Activated CD4-positive, alpha-beta T cell treated with anti-CD3 and anti-CD28 coated beads for 1 hour (primary cell): ENCODE data around the gene RMI1.
"Not testable (repeated sequence)": the region's sequence is repeated elsewhere in the genome, so short reads cannot be mapped to it uniquely, and the experiment has no call there.

ENCODE experiments used
- DNase-seq: peaks from one replicate; pipeline ENCODE4 v3.0.0-alpha.2; 2020

RMI1 gene

DNA sequence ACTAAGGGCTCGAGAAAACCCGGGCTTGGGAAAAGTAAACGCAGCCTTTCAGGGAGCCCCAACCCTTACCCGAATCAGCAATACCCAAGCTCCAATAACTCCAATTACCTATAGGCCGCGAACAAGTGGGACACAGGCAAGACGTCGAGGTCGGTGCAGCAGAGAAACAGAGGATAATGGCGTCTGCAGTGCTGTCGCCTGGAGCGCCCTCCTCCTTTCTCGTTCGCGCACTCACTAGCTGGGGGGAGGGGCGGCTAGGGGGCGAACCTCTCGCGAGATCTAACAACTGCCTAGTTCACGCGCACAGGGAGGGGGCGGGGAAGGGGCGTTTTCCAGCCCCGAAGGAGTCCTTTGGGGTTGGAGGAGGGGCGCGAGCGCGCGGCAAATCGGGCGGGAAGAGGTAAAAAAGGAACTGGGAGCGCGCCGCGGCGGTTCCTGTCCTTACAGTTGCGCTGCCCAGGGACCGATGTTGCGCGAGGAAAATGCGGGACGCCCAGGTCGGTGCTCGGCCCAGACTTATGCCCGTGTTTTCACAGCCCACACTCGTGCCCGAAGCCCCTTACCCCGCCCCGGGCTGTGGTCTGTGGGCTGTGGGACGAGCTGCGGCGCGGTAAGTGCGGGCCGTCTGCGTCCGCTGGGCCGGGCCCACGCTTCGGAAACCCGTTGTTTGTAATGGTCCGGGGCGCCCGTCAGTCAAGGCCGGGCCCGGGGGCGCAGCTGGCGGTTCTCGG, at the start of gene RMI1:
TSS of gene RMI1 (plus strand) at position 411 of the 731 bp plus-strand sequence. CDS start 20,182 bp downstream, outside the sequence.
- peak; percentile 98 for DNase-seq

DNA sequence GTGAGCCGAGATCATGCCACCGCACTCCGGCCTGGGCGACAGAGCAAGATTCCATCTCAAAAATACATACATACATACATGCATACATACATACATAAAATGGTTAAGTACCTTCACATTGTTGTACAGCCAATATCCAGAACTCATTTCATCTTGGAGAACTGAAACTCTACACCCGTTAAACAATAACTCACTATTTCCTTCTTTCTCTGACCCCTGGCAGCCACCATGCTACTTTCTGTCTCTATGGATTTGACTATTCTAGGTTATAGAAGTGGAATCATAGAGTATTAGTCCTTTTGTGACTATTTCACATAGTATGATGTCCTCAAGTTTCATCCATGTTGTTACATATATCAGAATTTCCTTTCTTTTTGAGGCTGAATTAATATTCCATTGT, 49.7 kb upstream of the RMI1 start:
- DNase-seq = no peak

DNA sequence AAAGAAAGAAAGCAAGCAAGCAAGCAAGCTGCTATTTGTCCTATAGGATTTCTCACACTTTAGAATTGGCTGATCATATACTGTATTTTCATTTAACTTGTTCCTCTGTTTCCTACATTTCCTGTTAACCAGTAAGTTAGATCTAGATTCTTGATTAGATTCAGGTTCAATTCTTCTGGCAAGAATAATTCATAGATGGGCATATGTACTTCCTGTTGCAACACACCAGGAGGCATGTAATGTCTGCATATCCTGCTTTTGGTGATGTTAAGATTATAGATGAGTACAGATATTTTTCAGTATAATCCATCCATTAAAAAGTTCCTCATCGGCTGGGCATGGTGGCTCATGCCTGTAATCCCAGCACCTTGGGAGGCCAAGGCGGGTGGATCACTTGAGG, 48.6 kb upstream of the RMI1 start:
- no peak for DNase-seq

DNA sequence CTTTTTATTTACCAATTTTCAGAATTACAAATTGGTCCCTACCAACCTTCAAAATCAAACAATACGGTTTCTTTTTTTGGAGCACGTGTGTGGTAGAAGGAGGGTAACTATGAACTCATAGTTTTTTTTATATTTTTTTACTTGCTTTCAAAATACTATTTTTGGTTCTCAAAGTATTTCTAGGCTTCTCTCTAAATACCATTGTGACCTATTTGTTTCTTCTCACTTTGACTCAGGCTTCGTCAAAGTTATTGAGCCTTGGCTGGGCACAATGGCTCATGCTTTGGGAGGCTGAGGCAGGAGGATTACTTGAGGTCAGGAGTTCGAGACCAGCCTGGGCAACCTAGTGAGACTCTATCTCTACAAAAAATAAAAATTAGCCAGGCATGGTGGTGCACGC, 47.8 kb upstream of the RMI1 start:
- DNase-seq = no peak

- DNase-seq = no peak
These were observed 46.8 kb upstream of the RMI1 start for GRCh38 chr9:83933790-83934189.

DNA sequence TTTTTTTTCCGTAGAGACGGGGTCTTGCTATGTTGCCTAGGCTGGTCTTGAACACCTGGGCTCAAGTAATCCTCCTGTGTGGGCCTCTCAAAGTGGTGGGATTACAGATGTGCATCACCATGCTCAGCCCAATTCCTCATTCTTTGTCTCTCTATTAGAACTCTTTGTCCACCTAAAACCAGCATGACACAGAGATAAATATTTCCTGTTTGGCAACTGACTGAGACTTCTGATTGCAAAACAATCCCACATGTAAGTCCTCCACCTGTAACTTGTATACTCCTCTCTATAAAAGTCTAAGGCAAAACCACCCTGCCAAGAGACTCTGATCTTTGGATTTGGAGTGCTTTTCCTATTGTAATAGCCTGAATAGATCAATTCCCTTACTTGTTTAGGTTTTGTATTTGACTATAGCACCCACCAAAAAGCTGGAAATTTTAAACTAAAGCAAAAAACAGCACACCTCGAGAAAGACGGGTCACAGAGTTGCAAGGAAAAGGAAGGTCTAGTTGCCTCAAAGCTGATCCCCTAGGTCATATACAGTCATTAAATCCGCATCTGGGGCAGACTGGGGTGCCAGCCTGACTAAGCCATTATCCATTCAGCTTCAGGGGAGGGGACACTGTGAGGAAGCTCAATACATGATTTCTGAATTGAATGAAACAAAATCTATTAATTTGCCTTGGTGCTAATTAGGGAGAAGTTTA, 45.9 kb upstream of the RMI1 start:
- no peak for DNase-seq

DNA sequence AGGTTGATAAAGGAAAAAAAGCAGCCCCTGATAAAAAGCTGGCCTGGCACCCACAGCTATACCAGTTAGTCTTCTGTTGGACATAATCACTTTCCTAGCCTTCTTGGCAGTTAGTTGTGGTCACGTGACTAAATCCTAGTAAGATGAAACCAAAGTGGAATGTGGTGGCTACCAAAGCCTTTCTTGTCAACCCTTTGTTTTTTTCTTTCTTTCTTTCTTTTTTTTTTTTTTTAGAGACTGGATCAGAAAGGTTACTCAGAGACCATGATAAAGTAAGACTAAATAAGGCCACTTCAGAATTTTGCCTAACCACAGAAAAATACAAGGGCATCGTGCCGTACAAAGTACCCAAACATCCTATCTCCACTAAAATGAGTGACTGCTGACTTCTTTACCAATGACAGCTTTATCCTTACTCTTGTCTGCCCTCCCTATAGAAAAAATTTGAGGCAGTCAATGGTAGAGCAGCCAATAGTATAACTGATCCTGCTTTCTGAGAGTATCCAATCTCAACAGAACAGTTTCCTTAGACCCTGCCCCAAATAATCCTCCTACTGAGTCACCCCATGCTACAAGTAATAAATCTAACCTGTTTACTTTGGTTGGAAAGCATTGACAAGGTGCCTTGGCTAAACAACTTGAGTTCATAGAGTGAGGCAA, 45.2 kb upstream of the RMI1 start:
- no peak for DNase-seq

DNA sequence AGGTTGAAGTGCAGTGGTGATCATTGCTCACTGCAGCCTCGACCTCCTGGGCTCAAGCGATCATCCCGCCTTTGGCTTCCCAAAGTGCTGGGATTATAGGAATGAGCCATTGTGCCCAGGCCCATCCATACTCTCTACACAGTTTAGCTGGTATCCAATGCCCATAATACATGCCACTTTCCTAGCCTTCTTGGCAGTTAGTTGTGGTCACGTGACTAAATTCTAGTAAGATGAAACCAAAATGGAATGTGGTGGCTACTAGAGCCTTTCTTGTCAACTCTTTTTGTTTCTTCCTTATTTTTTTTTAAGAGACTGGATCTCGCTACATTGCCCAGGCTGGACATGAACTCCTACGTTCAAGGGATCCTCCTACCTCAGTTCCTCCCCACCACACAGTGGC, 44.1 kb upstream of the RMI1 start:
- DNase-seq = no peak

DNA sequence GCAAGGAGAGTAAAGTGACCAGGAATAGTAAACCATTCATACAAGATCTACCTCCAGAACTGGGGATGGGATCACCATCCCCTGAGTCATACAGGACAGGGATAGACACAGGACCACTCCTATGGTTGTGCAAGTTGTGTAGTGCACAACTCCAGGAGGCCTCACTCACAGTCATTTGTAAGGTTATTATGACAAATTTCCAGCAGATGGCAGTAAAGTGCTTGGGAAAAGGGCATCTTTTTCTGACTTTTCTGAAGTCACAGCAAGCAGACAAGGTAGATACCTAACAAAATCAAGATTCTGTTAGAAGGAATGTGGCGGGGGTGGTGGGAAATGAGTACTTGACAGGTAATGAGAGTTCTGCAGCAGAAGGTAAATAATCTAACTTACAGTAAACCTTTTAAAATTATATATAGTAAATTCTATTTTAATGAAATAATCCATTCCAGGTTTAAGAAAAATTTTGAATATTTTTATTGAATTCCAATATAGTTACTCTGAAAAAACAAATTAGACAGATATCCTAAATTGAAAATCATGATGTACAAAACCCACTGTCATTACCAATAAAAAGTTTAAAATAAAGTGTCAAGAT, 42.6 kb upstream of the RMI1 start:
- DNase-seq = no peak

DNA sequence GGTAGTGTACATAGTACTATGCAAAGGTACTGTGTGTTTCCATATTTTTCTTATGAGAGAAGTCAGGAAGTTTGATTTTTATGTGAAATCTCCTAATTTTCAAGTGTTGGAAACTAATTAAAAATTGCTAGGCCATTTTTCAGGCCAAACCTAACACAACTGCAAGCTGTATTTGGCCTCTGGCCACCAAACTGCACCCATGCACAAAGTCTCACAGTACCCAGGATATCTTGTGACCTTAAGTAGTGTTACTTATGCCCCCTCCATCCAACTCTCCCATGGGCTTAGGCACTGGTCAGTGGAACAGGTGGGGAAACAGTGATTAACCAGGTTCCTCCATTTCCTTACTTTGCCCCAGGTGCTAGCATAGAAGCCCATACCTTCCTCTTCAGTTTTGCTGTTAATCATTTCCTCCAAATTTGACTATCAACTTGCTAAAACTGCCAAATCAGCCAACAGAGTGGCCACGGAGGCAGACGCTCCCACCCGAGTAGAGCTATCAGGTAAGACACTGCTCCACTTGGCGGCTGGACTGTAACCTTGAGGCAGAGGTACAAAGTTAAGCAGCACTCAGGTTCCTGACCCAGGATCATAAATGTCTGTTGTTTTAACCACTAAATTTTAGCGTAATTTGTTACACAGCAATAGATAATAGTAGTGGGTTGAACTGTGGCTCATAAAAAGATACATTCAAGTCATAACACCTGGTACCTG, 39.9 kb upstream of the RMI1 start:
- DNase-seq = no peak

DNA sequence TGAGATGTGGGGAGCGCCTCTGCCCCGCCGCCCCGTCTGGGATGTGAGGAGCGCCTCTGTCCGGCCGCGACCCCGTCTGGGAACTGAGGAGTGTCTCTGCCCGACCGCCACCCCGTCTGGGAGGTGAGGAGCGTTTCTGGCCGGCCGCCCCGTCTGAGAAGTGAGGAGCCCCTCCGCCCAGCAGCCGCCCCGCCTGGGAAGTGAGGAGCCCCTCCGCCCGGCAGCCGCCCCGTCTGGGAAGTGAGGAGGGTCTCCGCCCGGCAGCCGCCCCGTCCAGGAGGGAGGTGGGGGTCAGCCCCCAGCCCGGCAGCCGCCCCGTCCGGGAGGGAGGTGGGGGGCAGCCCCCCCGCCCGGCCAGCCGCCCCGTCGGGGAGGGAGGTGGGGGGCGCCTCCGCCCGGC, 32.5 kb upstream of the RMI1 start:
- DNase-seq = not testable (repeated sequence)

DNA sequence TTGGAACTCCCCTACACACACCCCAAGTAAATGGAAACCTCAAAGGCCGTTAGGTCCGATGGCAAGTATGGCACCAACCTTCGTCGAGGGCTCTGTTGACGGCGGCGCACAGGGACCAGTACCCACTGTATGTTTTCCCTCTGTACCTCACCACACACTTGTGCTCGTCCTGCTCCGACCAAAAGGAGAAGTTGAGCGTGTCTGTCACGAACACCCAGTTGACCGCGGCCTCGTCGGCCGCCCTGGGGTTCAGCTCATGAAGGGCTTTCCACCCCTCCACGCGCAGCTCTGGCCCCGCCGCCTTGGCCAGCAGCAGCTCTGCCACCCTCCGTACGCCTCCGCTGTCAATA, 24.5 kb upstream of the RMI1 start:
- no peak for DNase-seq

- peak; percentile 28 for DNase-seq
These were observed 24.0 kb upstream of the RMI1 start for GRCh38 chr9:83956436-83957247.

DNA sequence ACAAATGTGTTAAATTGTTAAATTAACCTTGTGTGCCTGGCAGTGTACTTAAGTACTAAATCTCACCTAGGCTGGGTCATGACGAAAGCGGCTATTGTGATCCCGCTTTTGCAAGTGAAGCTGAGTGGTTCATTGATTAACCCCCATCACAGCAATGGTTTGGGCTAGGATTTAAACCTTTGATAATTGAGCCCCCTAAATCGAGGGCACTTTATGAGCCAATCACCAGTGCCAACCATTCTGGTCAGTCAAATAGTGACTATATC, 23.4 kb upstream of the RMI1 start:
- DNase-seq = no peak

GRCh38 chr9:83959061-83959460, 21.5 kb upstream of the RMI1 start:
- no peak for DNase-seq

DNA sequence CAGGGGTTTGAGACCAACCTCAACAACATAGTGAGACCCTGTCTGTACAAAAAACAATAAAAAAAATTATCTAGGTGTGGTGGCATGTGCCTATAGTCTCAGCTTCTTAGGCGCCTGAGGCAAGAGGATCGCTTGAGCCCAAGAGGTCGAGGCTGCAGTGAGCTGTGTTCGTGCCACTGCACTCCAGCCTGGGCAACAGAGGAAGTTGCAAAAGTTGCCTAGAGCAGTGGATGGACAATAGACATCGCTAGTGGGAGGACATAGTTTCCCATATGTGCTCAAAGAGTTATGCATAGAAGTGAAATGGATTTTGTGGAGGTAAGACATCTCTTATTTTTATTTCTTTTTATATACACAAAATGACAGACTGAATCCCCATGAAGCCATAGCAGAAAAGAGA, 19.6 kb upstream of the RMI1 start:
- no peak for DNase-seq

DNA sequence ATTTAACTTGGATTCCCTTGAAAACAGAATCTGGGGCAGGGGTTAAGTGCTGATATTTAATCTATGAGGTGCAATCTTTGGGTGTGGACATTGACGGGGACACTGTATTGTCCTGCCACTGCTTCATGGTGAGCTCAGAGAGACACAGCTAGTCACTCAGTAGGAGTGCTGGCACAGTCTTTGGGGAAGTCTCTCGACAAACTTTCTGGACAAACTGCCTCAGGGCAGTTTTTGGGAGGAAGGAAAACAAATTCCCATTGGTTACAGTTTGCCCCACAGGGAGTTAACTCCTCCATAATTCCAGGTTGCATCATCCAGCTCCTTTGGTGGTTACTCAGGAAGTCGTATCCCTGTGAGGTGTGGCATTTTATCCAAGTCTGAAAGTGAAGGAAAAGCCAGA, 18.4 kb upstream of the RMI1 start:
- DNase-seq = no peak

GRCh38 chr9:83964973-83965349, 15.6 kb upstream of the RMI1 start:
- no peak for DNase-seq

GRCh38 chr9:83965350-83966208, 15.0 kb upstream of the RMI1 start:
- DNase-seq = no peak

DNA sequence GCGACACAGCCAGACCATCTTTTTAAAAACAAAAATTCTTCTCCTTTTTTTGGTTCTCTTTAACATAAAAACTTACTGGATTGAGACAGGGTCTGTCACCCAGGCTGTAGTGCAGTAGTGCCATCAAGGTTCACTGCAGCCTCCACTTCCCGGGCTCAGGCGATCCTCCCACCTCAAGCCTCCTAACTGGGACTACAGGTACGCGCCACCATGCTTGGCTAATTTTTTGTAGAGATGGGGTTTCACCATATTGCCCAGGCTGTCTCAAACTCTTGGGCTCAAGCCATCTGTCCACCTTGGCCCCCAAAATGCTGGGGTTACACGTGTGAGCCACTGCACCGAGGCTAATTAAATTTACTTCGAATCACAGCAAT, 14.4 kb upstream of the RMI1 start:
- DNase-seq = no peak

GRCh38 chr9:83967073-83967472, 13.5 kb upstream of the RMI1 start:
- no peak for DNase-seq

- DNase-seq = no peak
These were observed 11.0 kb upstream of the RMI1 start for GRCh38 chr9:83969602-83970001.
